HG02981 (cell line): Measurements from ENCODE around the gene STUM.

Experiments
- ATAC-seq: cut with Tn5 transposase; IDR thresholded peaks from one replicate; pipeline ENCODE4 v1.9.1; 2021; ENCODE audit warnings: mild to moderate bottlenecking, moderate library complexity; ENCODE audit not compliant: unreplicated experiment

The STUM gene

GRCh38 chr1:226532553-226532952, 16.0 kb upstream of the STUM start:
- no peak for ATAC-seq

GRCh38 chr1:226533220-226533619, 15.3 kb upstream of the STUM start:
- no peak for ATAC-seq

- no peak for ATAC-seq
Measured at GRCh38 chr1:226534098-226534497, 14.5 kb upstream of the STUM start.

- no peak for ATAC-seq
Measured at GRCh38 chr1:226534645-226535044, 13.9 kb upstream of the STUM start.

- no peak for ATAC-seq
Measured at GRCh38 chr1:226535666-226536065, 12.9 kb upstream of the STUM start.

- no peak for ATAC-seq
Measured at GRCh38 chr1:226541231-226541630, 7.3 kb upstream of the STUM start.

GRCh38 chr1:226541631-226542622, 6.6 kb upstream of the STUM start:
- ATAC-seq: no peak

GRCh38 chr1:226542623-226543103, 5.9 kb upstream of the STUM start:
- ATAC-seq: no peak

GRCh38 chr1:226545836-226546596, 2.5 kb upstream of the STUM start:
- ATAC-seq: no peak

- ATAC-seq: no peak
Measured at GRCh38 chr1:226546926-226547325, 1.6 kb upstream of the STUM start.

- peak; percentile 71 for ATAC-seq
Measured at GRCh38 chr1:226547754-226548191, 791 bp upstream of the STUM start.

GRCh38 chr1:226549094-226549936, 751 bp downstream of the STUM start:
- ATAC-seq: no peak

- no peak for ATAC-seq
Measured at GRCh38 chr1:226549937-226550671, 1.5 kb downstream of the STUM start.

- no peak for ATAC-seq
Measured at GRCh38 chr1:226550672-226551041, 2.1 kb downstream of the STUM start.

GRCh38 chr1:226551299-226551698, 2.7 kb downstream of the STUM start:
- no peak for ATAC-seq

GRCh38 chr1:226552061-226552460, 3.5 kb downstream of the STUM start:
- ATAC-seq: no peak

GRCh38 chr1:226553266-226553923, 4.8 kb downstream of the STUM start:
- no peak for ATAC-seq

- ATAC-seq: no peak
Measured at GRCh38 chr1:226553924-226554282, 5.3 kb downstream of the STUM start.

- ATAC-seq: no peak
Measured at GRCh38 chr1:226555092-226555491, 6.5 kb downstream of the STUM start.

GRCh38 chr1:226557424-226557823, 8.9 kb downstream of the STUM start:
- ATAC-seq: no peak
